A549 treated with AZD9567 at 1 μM for 4 hours (cell line): ENCODE data around the gene PLBD2. TPM values are rescaled to one million over a fixed set of nuclear protein-coding genes. Genes with fewer than 3 reads are reported as not detected.

ENCODE experiments used
- total RNA-seq: library from RNA; stranded (reverse); fragments of 200-300 nt; extraction: Qiagen RNA extraction; gene quantifications from 5 replicates; pipeline ENCODE4 v1.2.3, GENCODE V29; 2022; ENCODE audit not compliant: insufficient read depth

The PLBD2 gene, protein sequence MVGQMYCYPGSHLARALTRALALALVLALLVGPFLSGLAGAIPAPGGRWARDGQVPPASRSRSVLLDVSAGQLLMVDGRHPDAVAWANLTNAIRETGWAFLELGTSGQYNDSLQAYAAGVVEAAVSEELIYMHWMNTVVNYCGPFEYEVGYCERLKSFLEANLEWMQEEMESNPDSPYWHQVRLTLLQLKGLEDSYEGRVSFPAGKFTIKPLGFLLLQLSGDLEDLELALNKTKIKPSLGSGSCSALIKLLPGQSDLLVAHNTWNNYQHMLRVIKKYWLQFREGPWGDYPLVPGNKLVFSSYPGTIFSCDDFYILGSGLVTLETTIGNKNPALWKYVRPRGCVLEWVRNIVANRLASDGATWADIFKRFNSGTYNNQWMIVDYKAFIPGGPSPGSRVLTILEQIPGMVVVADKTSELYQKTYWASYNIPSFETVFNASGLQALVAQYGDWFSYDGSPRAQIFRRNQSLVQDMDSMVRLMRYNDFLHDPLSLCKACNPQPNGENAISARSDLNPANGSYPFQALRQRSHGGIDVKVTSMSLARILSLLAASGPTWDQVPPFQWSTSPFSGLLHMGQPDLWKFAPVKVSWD
- 31.8 to 46.1 TPM (median 32.7 TPM) in 5 replicates for total RNA-seq

DNA sequence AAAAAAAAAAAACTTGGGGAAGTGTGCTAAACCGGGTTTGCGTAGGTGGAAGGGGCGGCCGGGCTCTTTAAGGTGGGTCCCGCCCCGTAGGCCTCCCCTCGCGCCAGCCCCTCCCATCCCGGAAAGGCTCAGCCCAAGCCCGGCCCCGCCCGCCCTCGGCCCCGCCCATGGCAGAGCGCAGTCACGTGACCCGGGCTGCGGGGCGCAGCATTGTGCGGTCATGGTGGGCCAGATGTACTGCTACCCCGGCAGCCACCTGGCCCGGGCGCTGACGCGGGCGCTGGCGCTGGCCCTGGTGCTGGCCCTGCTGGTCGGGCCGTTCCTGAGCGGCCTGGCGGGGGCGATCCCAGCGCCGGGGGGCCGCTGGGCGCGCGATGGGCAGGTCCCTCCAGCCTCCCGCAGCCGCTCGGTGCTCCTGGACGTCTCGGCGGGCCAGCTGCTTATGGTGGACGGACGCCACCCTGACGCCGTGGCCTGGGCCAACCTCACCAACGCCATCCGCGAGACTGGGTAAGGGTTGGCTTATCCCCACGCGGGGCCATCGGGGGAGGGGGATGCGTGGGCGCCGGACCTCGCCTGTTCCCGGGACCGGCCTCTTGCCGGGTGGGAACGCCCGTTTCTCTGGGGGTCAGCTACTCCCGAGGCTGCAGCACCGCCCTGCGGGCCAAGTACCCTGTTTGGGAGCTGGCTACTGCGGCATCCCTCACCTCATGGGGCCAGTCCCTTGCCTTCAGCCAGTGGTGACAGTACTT is at the start of gene PLBD2:
Gene PLBD2 (plus strand): TSS at position 207 of the 752 bp plus-strand sequence. CDS start 14 bp downstream, at position 221.

DNA sequence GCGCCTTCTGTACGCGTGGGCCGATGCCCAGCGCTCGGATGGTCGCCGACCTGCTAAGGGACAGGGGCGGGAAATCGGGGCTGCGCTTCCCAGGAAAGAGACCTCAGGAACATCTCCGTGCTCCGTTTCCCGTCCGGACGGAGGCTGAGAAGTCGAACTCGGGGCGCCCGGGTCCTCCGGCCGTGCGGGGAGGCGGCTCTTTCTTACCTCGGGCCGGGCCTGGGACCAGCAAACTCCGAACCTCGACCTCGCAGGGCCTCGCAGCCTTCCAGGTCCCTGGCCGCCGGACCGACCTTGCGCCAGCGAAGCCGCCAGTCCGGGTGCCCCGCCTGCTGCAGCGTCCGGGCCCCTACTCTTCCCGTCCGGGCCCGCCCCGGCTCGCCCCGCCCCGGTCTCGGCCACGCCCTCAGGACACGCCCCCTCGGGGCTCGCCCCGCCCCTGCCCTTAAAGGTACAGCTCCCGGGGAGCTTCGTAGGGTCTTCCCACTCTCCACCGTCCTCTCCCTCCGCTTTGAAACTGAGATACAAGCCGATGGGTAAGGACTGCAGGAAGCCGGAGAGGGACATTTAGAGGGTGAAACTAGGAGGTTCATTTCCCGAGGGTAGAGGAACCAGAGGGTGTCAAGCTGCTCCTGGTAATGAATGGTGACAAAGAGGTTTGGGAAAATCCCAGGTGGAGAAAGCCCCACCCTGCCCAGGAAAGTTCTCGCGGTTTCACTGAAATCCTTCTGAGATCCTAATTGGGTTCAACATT is 23.4 kb upstream of the PLBD2 start, which contains the start of gene SLC8B1:
Gene SLC8B1 (minus strand): TSS at position 324 of the 754 bp plus-strand sequence. CDS start 2,231 bp downstream, outside the sequence.

DNA sequence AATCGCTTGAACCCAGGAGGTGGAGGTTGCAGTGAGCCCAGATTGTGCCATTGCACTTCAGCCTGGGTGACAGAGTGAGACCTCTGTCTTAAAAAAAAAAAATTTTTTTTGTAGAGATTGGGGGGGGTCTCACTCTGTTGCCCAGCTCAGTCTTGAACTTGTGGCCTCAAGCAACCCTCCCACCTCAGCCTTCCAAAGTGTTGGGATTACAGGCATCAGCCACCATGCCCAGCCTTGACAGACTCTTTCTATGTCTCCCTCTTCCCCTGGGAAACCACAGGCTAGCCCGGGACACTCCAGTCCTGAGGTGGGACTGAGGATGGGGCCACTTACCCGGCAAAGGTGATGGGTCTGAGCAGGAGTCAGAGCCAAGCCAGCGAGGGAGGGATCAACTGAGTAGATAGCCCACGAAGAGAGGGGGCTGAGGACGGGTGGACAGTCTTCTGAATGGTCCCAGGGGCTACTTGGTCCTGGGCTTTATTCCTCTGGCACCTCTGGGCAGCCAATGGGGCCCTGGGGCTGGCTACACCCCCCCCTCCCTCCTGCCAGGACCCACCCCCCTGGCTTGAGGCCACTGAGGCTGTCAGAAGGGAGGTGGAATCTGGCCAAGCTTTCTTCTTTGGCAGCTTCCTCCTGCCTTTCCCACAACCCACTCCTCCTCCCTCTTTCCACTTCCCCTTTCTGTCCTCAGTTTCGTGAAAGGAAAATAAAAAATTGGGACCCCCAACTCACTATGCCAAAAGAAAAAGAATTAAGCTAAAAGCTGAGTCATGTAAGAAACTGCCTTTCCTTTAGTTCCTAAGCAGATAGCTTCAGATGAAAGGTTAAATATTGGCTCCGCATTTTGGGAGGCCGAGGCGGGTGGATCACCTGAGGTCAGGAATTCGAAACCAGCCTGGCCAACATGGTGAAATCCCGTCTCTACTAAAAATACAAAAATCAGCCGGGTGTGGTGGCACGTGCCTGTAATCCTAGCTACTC is 45.3 kb downstream of the PLBD2 start, which contains the start of gene SDS:
Gene SDS (minus strand): TSS at position 453 of the 981 bp plus-strand sequence. CDS start 4,179 bp downstream, outside the sequence.

DNA sequence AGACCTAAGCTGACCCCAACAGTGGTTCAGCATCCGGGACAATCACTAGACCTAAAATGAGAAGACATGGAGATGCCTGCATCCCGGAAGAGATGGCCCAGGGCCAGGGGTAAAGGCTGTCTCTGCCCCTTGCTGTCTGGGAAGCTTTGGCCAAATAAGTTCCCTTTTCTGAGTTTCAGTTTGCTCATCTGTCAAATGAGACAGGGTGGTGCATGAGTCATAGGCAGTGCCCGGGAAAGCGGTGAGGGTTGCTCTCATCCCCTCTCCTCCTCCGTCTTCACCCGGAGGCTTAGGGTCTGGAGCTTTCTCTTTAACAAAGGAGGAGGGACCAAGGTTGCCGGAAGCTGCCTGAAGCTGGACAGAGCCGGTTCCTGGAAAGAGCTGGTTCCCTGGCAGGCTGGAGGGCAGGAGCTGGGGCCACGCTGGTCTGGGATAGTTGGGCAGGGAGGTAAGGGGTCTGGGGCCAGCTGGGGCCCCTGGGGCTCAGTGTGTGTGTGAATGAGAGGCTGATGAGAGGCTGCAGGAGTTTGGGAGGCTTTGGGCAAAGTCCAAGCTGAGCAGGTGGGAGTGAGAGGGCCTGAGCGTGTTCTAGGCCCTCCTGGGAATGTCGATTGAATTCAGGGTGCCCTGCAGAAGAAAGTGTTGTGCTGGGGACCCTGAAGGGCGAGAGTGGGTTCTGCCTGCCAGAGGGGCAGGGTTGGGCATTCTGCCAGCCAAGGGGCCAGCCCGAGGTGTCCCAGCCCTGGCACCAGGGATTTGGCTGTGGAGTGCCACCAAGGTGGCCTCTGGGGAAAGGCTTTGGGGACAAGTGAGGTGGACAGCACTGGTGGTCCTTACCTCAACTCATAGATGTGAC is 63.9 kb downstream of the PLBD2 start, which contains the start of gene SDSL:
Gene SDSL (plus strand): TSS at position 351 of the 856 bp plus-strand sequence. CDS start 5,603 bp downstream, outside the sequence.

Other genes starting within 250 kb of the PLBD2 start
- gene RASAL1, start 222.8 kb upstream of the PLBD2 start, total RNA-seq = 0.18 to 0.57 TPM (median 0.26 TPM) in 4 of 5 replicates, not detected in the other
- 0.09 to 0.19 TPM (median 0.15 TPM) in 4 of 5 replicates, not detected in the other for gene CFAP73, start 208.9 kb upstream of the PLBD2 start, total RNA-seq
- gene DDX54, start 173.1 kb upstream of the PLBD2 start, total RNA-seq = 54.7 to 89.8 TPM (median 79.3 TPM) in 5 replicates
- gene RITA1, start 172.9 kb upstream of the PLBD2 start, total RNA-seq = 24.8 to 34.4 TPM (median 32.5 TPM) in 5 replicates
- gene TPCN1, start 137.1 kb upstream of the PLBD2 start, total RNA-seq = 18.2 to 20.2 TPM (median 20.0 TPM) in 5 replicates
- gene SLC8B1, start 23.5 kb upstream of the PLBD2 start, total RNA-seq = 8.3 to 11.1 TPM (median 8.9 TPM) in 5 replicates
- gene SDS, start 45.3 kb downstream of the PLBD2 start, total RNA-seq = 0.33 to 1.2 TPM (median 0.96 TPM) in 4 of 5 replicates, not detected in the other
- 22.5 to 27.0 TPM (median 25.6 TPM) in 5 replicates for gene SDSL, start 63.8 kb downstream of the PLBD2 start, total RNA-seq
- gene LHX5, start 113.3 kb downstream of the PLBD2 start, total RNA-seq = 0.03 TPM in 2 of 5 replicates, not detected in the others